Right lobe of liver (tissue), 4 donors: ENCODE measurements around the gene SEZ6L.

Experiments
- POLR2A ChIP-seq: fragments of 450-650 bp; IDR thresholded peaks from one replicate; pipeline ENCODE4 v1.6.1; 2017; ENCODE audit warnings: antibody characterized with exemption, mild to moderate bottlenecking
- TF ChIP-seq, protein P1 (sequence below), 4 donors: fragments of 200-600 bp in 3 of 4; fragments of 450-650 bp in 1 of 4; IDR thresholded peaks; one replicate each; pipeline versions ENCODE4 v1.5.1 to v1.8.0; 2016 to 2022; ENCODE audit warnings: antibody characterized with exemption in 4 of 4, mild to moderate bottlenecking in 2 of 4
- donor health status: DM: no; HTN: no; CAD: no.
- donor health status: DM: no; HTN: no; CAD: no.
- donor health status: DM: no; HTN: yes; CAD: no.

DNA sequence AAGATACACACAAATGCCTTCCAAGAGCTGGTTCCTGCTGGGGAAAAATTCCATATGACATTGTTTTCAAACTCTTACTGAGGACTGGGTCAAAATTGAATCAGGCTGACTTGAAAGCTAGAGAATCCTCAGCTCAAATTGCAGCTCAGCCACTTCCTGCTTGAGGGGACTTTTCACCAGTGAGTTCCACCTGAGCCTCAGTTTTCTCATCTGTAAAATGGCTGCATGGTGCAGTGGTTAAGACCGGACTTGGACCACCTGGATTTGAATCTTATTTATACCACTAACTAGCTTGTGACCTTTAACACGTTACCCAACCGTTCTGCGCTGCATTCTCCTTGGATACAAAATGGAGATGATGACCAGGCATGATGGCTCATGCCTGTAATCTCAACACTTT is 189.9 kb downstream of the SEZ6L start:
- no peak for TF ChIP-seq POLR2A
- TF ChIP-seq, protein P1, sequence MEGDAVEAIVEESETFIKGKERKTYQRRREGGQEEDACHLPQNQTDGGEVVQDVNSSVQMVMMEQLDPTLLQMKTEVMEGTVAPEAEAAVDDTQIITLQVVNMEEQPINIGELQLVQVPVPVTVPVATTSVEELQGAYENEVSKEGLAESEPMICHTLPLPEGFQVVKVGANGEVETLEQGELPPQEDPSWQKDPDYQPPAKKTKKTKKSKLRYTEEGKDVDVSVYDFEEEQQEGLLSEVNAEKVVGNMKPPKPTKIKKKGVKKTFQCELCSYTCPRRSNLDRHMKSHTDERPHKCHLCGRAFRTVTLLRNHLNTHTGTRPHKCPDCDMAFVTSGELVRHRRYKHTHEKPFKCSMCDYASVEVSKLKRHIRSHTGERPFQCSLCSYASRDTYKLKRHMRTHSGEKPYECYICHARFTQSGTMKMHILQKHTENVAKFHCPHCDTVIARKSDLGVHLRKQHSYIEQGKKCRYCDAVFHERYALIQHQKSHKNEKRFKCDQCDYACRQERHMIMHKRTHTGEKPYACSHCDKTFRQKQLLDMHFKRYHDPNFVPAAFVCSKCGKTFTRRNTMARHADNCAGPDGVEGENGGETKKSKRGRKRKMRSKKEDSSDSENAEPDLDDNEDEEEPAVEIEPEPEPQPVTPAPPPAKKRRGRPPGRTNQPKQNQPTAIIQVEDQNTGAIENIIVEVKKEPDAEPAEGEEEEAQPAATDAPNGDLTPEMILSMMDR (IDR thresholded peaks at IDR 0.05): no peak
